Glomerular visceral epithelial cell (primary cell): ENCODE measurements around the gene PPP3R1.

ENCODE experiments used
- DNase-seq: peaks from one replicate; pipeline ENCODE4 v3.0.0-alpha.2; 2016; ENCODE audit errors: extremely low spot score

The PPP3R1 gene

GRCh38 chr2:68234405-68234804 lies 17.9 kb downstream of the PPP3R1 start:
- no peak for DNase-seq

GRCh38 chr2:68231061-68231372 lies 21.3 kb downstream of the PPP3R1 start:
- no peak for DNase-seq

GRCh38 chr2:68230241-68231060 lies 21.9 kb downstream of the PPP3R1 start:
- DNase-seq: no peak

- DNase-seq: no peak
These were observed 25.5 kb downstream of the PPP3R1 start for GRCh38 chr2:68226794-68227193.

GRCh38 chr2:68225119-68225632 lies 27.2 kb downstream of the PPP3R1 start:
- DNase-seq: peak; percentile 37

- no peak for DNase-seq
These were observed 28.9 kb downstream of the PPP3R1 start for GRCh38 chr2:68223419-68223818.

- DNase-seq: no peak
These were observed 30.0 kb downstream of the PPP3R1 start for GRCh38 chr2:68222287-68222686.

GRCh38 chr2:68218343-68218901 lies 33.9 kb downstream of the PPP3R1 start:
- no peak for DNase-seq

- DNase-seq: no peak
These were observed 34.6 kb downstream of the PPP3R1 start for GRCh38 chr2:68217729-68218128.

- no peak for DNase-seq
These were observed 35.6 kb downstream of the PPP3R1 start for GRCh38 chr2:68216454-68217310.

- no peak for DNase-seq
These were observed 38.0 kb downstream of the PPP3R1 start for GRCh38 chr2:68214381-68214780.

GRCh38 chr2:68206793-68207192 lies 45.5 kb downstream of the PPP3R1 start:
- DNase-seq: no peak

- DNase-seq: no peak
These were observed 48.7 kb downstream of the PPP3R1 start for GRCh38 chr2:68203587-68203986.

GRCh38 chr2:68200157-68200787 lies 52.1 kb downstream of the PPP3R1 start:
- no peak for DNase-seq

GRCh38 chr2:68196120-68196716 lies 56.1 kb downstream of the PPP3R1 start:
- DNase-seq: peak; percentile 31

GRCh38 chr2:68195096-68195495 lies 57.2 kb downstream of the PPP3R1 start:
- no peak for DNase-seq

GRCh38 chr2:68193787-68194372 lies 58.5 kb downstream of the PPP3R1 start:
- DNase-seq: peak; percentile 8

- no peak for DNase-seq
These were observed 59.2 kb downstream of the PPP3R1 start for GRCh38 chr2:68193144-68193543.

GRCh38 chr2:68190991-68191731 lies 61.2 kb downstream of the PPP3R1 start:
- peak; percentile 16 for DNase-seq

GRCh38 chr2:68189991-68190784 lies 62.1 kb downstream of the PPP3R1 start:
- no peak for DNase-seq
